PC-9 (cell line): ENCODE results near the gene UTF1.

Experiments
- EZH2 ChIP-seq: fragments of 200-600 bp; sonication (generic); IDR thresholded peaks from 2 replicates; pipeline ENCODE4 v1.8.0; 2017; ENCODE audit warnings: antibody characterized with exemption, low read depth
- TF ChIP-seq, protein P1 (sequence below): fragments of 200-600 bp; sonication (generic); conservative IDR thresholded peaks from 2 replicates; pipeline ENCODE4 v1.6.1; 2017; ENCODE audit warnings: mixed run types, antibody characterized with exemption, mild to moderate bottlenecking, moderate library complexity

GRCh38 chr10:133254421-133255120 lies 24.6 kb downstream of the UTF1 start:
- TF ChIP-seq, protein P1, sequence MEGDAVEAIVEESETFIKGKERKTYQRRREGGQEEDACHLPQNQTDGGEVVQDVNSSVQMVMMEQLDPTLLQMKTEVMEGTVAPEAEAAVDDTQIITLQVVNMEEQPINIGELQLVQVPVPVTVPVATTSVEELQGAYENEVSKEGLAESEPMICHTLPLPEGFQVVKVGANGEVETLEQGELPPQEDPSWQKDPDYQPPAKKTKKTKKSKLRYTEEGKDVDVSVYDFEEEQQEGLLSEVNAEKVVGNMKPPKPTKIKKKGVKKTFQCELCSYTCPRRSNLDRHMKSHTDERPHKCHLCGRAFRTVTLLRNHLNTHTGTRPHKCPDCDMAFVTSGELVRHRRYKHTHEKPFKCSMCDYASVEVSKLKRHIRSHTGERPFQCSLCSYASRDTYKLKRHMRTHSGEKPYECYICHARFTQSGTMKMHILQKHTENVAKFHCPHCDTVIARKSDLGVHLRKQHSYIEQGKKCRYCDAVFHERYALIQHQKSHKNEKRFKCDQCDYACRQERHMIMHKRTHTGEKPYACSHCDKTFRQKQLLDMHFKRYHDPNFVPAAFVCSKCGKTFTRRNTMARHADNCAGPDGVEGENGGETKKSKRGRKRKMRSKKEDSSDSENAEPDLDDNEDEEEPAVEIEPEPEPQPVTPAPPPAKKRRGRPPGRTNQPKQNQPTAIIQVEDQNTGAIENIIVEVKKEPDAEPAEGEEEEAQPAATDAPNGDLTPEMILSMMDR = no peak
- no peak for TF ChIP-seq EZH2
